HepG2 (cell line): ENCODE data around the gene USP34. TPM values are rescaled to one million over a fixed set of nuclear protein-coding genes. Genes with fewer than 3 reads are reported as not detected.

Experiments used
- ATAC-seq: fragments of 200-7000 bp; cut with Tn5 transposase; 3 replicates; pipeline ENCODE4 v1.9.1; 2020; ENCODE audit warnings: mild to moderate bottlenecking, moderate library complexity
- BruUV-seq: library from RNA; stranded (reverse); fragments of 400-500 nt; replicated peaks from 2 replicates; lab custom pipeline; 2021; lab: Mats Ljungman, UMichigan
- CTCF ChIA-PET: fragments of 300-600 bp; formaldehyde crosslinking; extraction: SDS; loops from one replicate; lab custom pipeline; 2021; ENCODE audit warnings: low total read pairs, inconsistent platforms, low intra/inter-chr PET ratio; lab: Yijun Ruan, JAX
- POLR2A ChIA-PET: fragments of 350-600 bp; sonication (Branson Sonifier 250); formaldehyde crosslinking; loops from one replicate; lab custom pipeline; 2020; ENCODE audit warnings: antibody characterized with exemption, inconsistent platforms; lab: Yijun Ruan, JAX
- DNase-seq: peaks from one replicate; pipeline ENCODE4 v3.0.0-alpha.2; 2015; ENCODE audit warnings: low spot score
- FAIRE-seq: peaks from 3 replicates; lab custom pipeline; 2011; peaks lifted over from hg19 to GRCh38; lab: Jason Lieb, UNC
- H2AFZ ChIP-seq: one replicate; pipeline ENCODE4 v1.6.1; 2011; ENCODE audit warnings: low read length, inconsistent platforms
- H3K27ac ChIP-seq: fragments of 300-600 bp; 3 replicates; pipeline ENCODE4 v1.8.0; 2011; ENCODE audit warnings: mixed run types, mild to moderate bottlenecking, mixed read lengths, low read length, inconsistent platforms; ENCODE audit not compliant: insufficient read depth; ENCODE audit errors: extremely low read length
- H3K27me3 ChIP-seq, 2 experiments: fragments of 200-600 bp in 1 of 2; 2 replicates in 1 of 2; 3 replicates in 1 of 2; pipeline versions ENCODE4 v1.6.0 to v1.8.0; 2011; ENCODE audit warnings: low read length in 2 of 2, mild to moderate bottlenecking in 2 of 2, moderate library complexity in 2 of 2, inconsistent platforms in 1 of 2; ENCODE audit not compliant: insufficient read depth in 2 of 2, control insufficient read depth in 1 of 2
- H3K36me3 ChIP-seq, 2 experiments: fragments of 200-600 bp in 1 of 2; replicated peaks in 1 of 2; 2 replicates in 1 of 2; 3 replicates in 1 of 2; pipeline versions ENCODE4 v1.5.1 to v1.8.0; 2011; ENCODE audit warnings: low read length in 2 of 2, inconsistent platforms in 1 of 2; ENCODE audit not compliant: insufficient read depth in 2 of 2, control insufficient read depth in 1 of 2
- H3K4me1 ChIP-seq: 2 replicates; pipeline ENCODE4 v1.5.1; 2012; ENCODE audit warnings: low read length, inconsistent platforms; ENCODE audit not compliant: insufficient read depth
- H3K4me2 ChIP-seq: 2 replicates; pipeline ENCODE4 v1.6.0; 2011; ENCODE audit warnings: low read depth, low read length, inconsistent platforms
- H3K4me3 ChIP-seq, 3 experiments: fragments of 200-600 bp in 1 of 3; sonication (generic), shearing (Covaris generic) in 1 of 3; replicated peaks in 1 of 3; 2 replicates each; pipeline ENCODE4 v1.5.1; 2011 to 2016; ENCODE audit warnings: low read length in 3 of 3, inconsistent platforms in 2 of 3, low read depth in 2 of 3, mild to moderate bottlenecking in 2 of 3, control low read depth in 1 of 3, mixed read lengths in 1 of 3; ENCODE audit not compliant: insufficient read depth in 1 of 3
- H3K79me2 ChIP-seq: one replicate; pipeline ENCODE4 v1.6.1; 2011; ENCODE audit warnings: low read length, inconsistent platforms; ENCODE audit not compliant: insufficient read depth
- H3K9ac ChIP-seq: 2 replicates; pipeline ENCODE4 v1.6.0; 2011; ENCODE audit warnings: mild to moderate bottlenecking, low read depth, low read length, inconsistent platforms; ENCODE audit not compliant: insufficient read depth
- H3K9me3 ChIP-seq: 2 replicates; pipeline ENCODE4 v1.5.1; 2012; ENCODE audit warnings: mild to moderate bottlenecking, low read length
- H4K20me1 ChIP-seq: 2 replicates; pipeline ENCODE4 v1.6.0; 2011; ENCODE audit warnings: inconsistent platforms, mild to moderate bottlenecking, low read length, moderate library complexity; ENCODE audit not compliant: insufficient read depth
- AGO2 ChIP-seq: fragments of 200-400 bp; formaldehyde crosslinking; optimal IDR thresholded peaks from 2 replicates; pipeline ENCODE3; 2017; ENCODE audit warnings: mild to moderate bottlenecking, low read depth, low read length, moderate library complexity
- CEBPB ChIP-seq: IDR thresholded peaks from 2 replicates; pipeline ENCODE4 v1.6.1; 2011; ENCODE audit warnings: low read depth, low read length, improper control_type of control experiment, borderline replicate concordance
- CEBPG ChIP-seq: IDR thresholded peaks from 2 replicates; pipeline ENCODE4 v1.6.1; 2016
- CHCHD3 ChIP-seq: sonication (generic); formaldehyde crosslinking; IDR thresholded peaks from 2 replicates; pipeline ENCODE4 v1.8.0; 2022; ENCODE audit warnings: mild to moderate bottlenecking, missing genetic modification reagents, moderate library complexity
- RBM22 ChIP-seq: fragments of 200-400 bp; formaldehyde crosslinking; optimal IDR thresholded peaks from 2 replicates; pipeline ENCODE3; 2017; ENCODE audit warnings: mild to moderate bottlenecking, low read length, moderate library complexity
- ZNF558 ChIP-seq: sonication (generic); formaldehyde crosslinking; IDR thresholded peaks from 2 replicates; pipeline ENCODE4 v1.9.0; 2022; ENCODE audit warnings: mild to moderate bottlenecking, missing genetic modification reagents, borderline replicate concordance
- WGBS: methylation state at CpG from one replicate; pipeline ENCODE4 v1.1.6; 2017; ENCODE audit warnings: low lambda C conversion rate; 5-methylcytosine and 5-hydroxymethylcytosine counted together
- in situ Hi-C: cut with HindIII; loops from 2 replicates; pipeline ENCODE4 v1.10.0; 2017; ENCODE audit warnings: low pct_unique_long_range_greater_than_20kb; ENCODE audit not compliant: extremely low pct_ligation_motif_present
- intact Hi-C: fragments of 100-400 bp; cut with micrococcal nuclease; formaldehyde crosslinking; loops from one replicate; pipeline ENCODE4 v1.10.0; 2022; ENCODE audit not compliant: unreplicated experiment
- polyA plus RNA-seq, 8 experiments: library from polyadenylated mRNA; depleted of rRNA in 3 of 8; stranded (reverse) in 7 of 8; unstranded in 1 of 8; fragments of >200 nt; fragmentation: Illumina TruSeq in 4 of 8; extraction: Trizol in 4 of 8; gene quantifications; 2 replicates each; pipeline versions ENCODE4 v1.2.1 to v1.2.3, GENCODE V29; 2011 to 2016; ENCODE audit warnings: low read depth in 4 of 8, missing spikeins in 1 of 8, mixed read lengths in 1 of 8; ENCODE audit not compliant: insufficient read depth in 1 of 8
- total RNA-seq, 5 experiments: library from RNA; depleted of rRNA; stranded (reverse); fragments of >200 nt; fragmentation: Illumina TruSeq; extraction: Trizol; gene quantifications; 2 replicates each; pipeline ENCODE4 v1.2.3, GENCODE V29; 2016; ENCODE audit warnings: low read depth in 1 of 5

The USP34 gene
- total and polyA plus RNA-seq, 2 of the 13 experiments (the other 11 are each of a cell fraction or from before 2014, with no cell fraction given): 99.2 to 100 TPM

DNA sequence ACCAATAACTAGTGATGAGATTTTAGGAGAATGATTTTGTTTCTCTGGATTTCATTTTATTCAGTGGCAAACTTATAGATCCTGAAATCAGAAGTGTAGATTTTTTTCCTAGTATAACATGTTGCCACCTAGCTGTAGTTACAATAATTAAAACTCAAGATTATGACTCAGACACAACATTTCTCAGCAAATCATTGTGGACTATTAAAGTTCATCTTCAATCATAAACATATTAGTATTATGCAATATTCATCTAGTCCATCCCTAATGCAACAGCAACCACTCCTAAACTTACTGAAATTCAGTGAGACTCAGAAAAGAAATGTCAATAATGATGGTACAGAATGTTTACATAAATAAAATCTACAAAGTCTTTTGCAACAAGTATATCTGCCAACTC is 51.3 kb downstream of the USP34 start:
- DNase-seq (no peak), ATAC-seq (no peak), FAIRE-seq (no peak)
- H3K4me3 ChIP-seq: no peak overlapping the region
- intact Hi-C loops (no loop called here), in situ Hi-C loops (no loop called here)
- H3K27ac ChIP-seq: no peak overlapping the region
- POLR2A ChIA-PET: no interaction called here
- TF ChIP-seq CHCHD3 (no peak), AGO2 (peak; percentile 9), CEBPG (CRISPR knock-in tag) (peak; percentile 49; the same call in 1 of the 2 replicates), CEBPB (peak; percentile 74; the same call in 1 of the 2 replicates)
- CTCF ChIA-PET: no interaction called here
- H3K4me2 ChIP-seq: no peak overlapping the region
- no peak overlapping the region for H3K9ac ChIP-seq
- peaks cover 76% of the 10 kb centered on the region for H3K79me2 ChIP-seq
- BruUV-seq: no TSS peak
- peaks cover 10 to 26% of the 10 kb centered on the region in 2 experiments for H3K36me3 ChIP-seq
- H4K20me1 ChIP-seq: peaks cover 33% of the 10 kb centered on the region
- no peaks in the 10 kb centered on the region for H3K9me3 ChIP-seq
- H3K27me3 ChIP-seq: no peaks in the 10 kb centered on the region
- H3K4me1 ChIP-seq: peaks cover 49% of the 10 kb centered on the region
- no peak overlapping the region for H2AFZ ChIP-seq

DNA sequence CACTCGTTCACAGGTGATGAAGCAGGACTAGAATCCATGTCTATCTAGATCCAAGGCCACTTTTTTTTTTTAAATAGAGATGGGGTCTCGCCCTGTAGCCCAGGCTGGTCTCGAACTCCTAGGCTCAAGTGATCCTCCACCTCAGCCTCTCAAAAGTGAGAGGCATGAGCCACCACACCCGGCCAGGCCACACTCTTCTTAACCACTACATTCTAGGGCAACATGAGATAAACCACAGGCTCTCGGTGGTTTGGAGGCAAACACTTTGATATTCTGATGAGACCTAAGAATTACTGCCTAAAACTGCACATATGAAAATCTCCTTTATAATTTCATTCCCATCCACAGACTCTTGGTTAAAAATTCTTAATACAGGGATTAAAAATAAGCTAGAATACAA is 51.8 kb downstream of the USP34 start:
- no peaks in the 10 kb centered on the region for H3K27me3 ChIP-seq
- ChIA-PET CTCF (no interaction called here), POLR2A (no interaction called here)
- no peaks in the 10 kb centered on the region for H3K9me3 ChIP-seq
- intact Hi-C loops: no loop called here
- H3K79me2 ChIP-seq: peaks cover 72% of the 10 kb centered on the region
- H4K20me1 ChIP-seq: peaks cover 34% of the 10 kb centered on the region
- no peak overlapping the region for H3K27ac ChIP-seq
- in situ Hi-C loops: no loop called here
- DNase-seq (no peak), ATAC-seq (no peak), FAIRE-seq (no peak)
- no peak overlapping the region for H3K9ac ChIP-seq
- peaks cover 44% of the 10 kb centered on the region for H3K4me1 ChIP-seq
- H3K36me3 ChIP-seq: peaks cover 10 to 26% of the 10 kb centered on the region in 2 experiments
- BruUV-seq: TSS peak; percentile 23
- H3K4me3 ChIP-seq: no peak overlapping the region
- H3K4me2 ChIP-seq: no peak overlapping the region
- 97% methylated on average over 5 of the region's 5 CpGs for WGBS
- TF ChIP-seq ZNF558 (CRISPR knock-in tag): no peak
- peak; percentile 44 for TF ChIP-seq RBM22
- no peak overlapping the region for H2AFZ ChIP-seq
